Sigmoid colon (tissue), 4 donors: ENCODE results near the gene MAGI2.

ENCODE experiments used
- CTCF ChIP-seq, 4 experiments: fragments of 450-650 bp in 3 of 4; fragments of 200-600 bp in 1 of 4; IDR thresholded peaks; one replicate each; pipeline ENCODE4 v1.5.1; 2016 to 2019; ENCODE audit warnings: antibody characterized with exemption in 4 of 4, mild to moderate bottlenecking in 3 of 4, moderate library complexity in 2 of 4
- POLR2AphosphoS5 ChIP-seq, 4 donors: sonication (generic); formaldehyde crosslinking; IDR thresholded peaks; one replicate each; pipeline ENCODE4 v1.6.1; 2017; ENCODE audit warnings: antibody characterized with exemption in 4 of 4

- TF ChIP-seq POLR2AphosphoS5 (IDR thresholded peaks at IDR 0.05) (no peak), CTCF (IDR thresholded peaks at IDR 0.05) (no peak)
These were observed 1064.4 kb downstream of the MAGI2 start for GRCh38 chr7:78389022-78389421.
